ENCODE results near the gene BEND4. TPM values are rescaled to one million over a fixed set of nuclear protein-coding genes. Genes with fewer than 3 reads are reported as not detected.
"Not testable (repeated sequence)": the region's sequence is repeated elsewhere in the genome, so short reads cannot be mapped to it uniquely, and the experiment has no call there.

Gene BEND4
- total RNA-seq, 1 donor from 2014 or later = 0.32 TPM

DNA sequence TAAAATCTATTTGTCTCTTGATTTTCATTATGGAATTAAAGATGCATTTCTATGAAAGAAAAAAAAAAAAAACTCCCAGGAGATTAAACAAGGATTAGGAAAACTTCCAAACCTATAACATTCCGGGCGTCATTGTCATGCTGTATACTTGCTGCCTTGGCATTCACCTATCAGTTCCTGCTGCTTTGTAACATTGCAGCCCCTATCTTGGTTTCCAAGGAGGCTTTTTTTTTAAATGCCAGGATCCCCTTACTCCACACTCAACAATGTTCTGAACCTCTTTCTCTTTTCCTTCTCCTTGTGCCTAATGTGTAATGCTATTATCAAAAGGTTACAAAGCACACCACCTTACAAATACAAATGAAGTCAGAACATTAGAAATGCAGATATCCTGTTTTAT lies 20.5 kb upstream of the BEND4 start:
- H3K27ac Mint-ChIP-seq (ENCODE audit: unreplicated experiment) = no peak overlapping the region
- no peak overlapping the region for H3K4me3 Mint-ChIP-seq (ENCODE audit: unreplicated experiment)
- peaks cover 5% of the 10 kb centered on the region for H3K4me1 Mint-ChIP-seq (ENCODE audit: low read depth, unreplicated experiment)
- peaks cover 4% of the 10 kb centered on the region for H3K27me3 Mint-ChIP-seq (ENCODE audit: low read depth, unreplicated experiment)
- no peaks in the 10 kb centered on the region for H3K36me3 ChIP-seq (ENCODE audit: insufficient read depth, low read length)
- DNase-seq (ENCODE audit: low read depth) (no peak), FAIRE-seq (no peak)
- no peaks in the 10 kb centered on the region for H3K9me3 ChIP-seq (ENCODE audit: insufficient read depth, low read depth, low read length)
- no peaks in the 10 kb centered on the region for H3K36me3 Mint-ChIP-seq (ENCODE audit: low read depth, unreplicated experiment)
- peaks cover 10% of the 10 kb centered on the region for H3K9me3 Mint-ChIP-seq (ENCODE audit: unreplicated experiment)
- H3K4me3 ChIP-seq (ENCODE audit: insufficient read depth, low read depth, low read length) = no peak overlapping the region
- H2AFZ ChIP-seq (ENCODE audit: low read depth, low read length) = no peak overlapping the region
- no peak overlapping the region for H3K9ac ChIP-seq (ENCODE audit: low read length)
- no peak overlapping the region for H3K4me2 ChIP-seq (ENCODE audit: low read length)
- H4K20me1 ChIP-seq (ENCODE audit: insufficient read depth, low read length) = no peaks in the 10 kb centered on the region
- H3K4me1 ChIP-seq (ENCODE audit: insufficient read depth, low read length) = no peaks in the 10 kb centered on the region
- TF ChIP-seq, protein P1, sequence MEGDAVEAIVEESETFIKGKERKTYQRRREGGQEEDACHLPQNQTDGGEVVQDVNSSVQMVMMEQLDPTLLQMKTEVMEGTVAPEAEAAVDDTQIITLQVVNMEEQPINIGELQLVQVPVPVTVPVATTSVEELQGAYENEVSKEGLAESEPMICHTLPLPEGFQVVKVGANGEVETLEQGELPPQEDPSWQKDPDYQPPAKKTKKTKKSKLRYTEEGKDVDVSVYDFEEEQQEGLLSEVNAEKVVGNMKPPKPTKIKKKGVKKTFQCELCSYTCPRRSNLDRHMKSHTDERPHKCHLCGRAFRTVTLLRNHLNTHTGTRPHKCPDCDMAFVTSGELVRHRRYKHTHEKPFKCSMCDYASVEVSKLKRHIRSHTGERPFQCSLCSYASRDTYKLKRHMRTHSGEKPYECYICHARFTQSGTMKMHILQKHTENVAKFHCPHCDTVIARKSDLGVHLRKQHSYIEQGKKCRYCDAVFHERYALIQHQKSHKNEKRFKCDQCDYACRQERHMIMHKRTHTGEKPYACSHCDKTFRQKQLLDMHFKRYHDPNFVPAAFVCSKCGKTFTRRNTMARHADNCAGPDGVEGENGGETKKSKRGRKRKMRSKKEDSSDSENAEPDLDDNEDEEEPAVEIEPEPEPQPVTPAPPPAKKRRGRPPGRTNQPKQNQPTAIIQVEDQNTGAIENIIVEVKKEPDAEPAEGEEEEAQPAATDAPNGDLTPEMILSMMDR (IDR thresholded peaks at IDR 0.05; ENCODE audit: insufficient read depth, low read depth, low read length) = no peak
- TF ChIP-seq EZH2 (IDR thresholded peaks at IDR 0.05; ENCODE audit: insufficient read depth, low read length) = no peak
- H3K27me3 ChIP-seq (ENCODE audit: insufficient read depth, low read length) = no peaks in the 10 kb centered on the region
- no peak overlapping the region for H3K27ac ChIP-seq (ENCODE audit: low read depth, low read length)
- no peaks in the 10 kb centered on the region for H3K79me2 ChIP-seq (ENCODE audit: insufficient read depth, low read length)

DNA sequence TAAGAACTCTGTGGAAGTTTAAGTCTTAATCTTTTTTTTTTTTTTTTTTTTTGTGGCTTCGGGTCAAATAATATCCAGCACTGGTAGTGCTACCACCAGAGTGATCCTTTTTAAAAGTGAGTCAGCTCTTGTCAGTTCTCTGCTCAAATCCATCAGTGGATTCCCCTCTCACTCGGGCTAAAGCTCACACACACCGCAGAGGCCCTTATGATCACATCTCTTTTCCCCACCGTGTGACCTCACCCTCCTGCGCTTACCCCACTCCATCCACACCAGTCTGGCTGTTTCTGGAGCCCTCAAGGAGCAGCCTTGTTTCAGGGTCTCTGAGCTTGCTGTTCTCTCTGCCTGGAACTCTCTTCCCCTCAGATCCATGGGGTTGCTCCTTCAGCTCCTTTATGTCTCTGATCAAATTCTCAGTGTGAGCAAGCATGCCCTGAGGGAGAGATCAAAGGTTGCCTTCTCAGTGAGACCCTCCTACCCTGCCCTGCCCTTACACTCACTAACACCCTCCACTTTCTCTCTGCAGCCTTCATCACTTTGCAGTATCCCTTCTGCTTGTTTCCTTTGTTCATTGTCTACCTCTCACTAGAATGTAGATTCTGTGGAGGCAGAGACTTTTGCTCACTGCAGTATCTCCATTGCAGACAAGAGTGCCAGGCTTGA lies 19.8 kb upstream of the BEND4 start:
- Mint-ChIP-seq H3K4me3 (ENCODE audit: unreplicated experiment) (no peak overlapping the region), H3K27ac (ENCODE audit: unreplicated experiment) (no peak overlapping the region), H3K27me3 (ENCODE audit: low read depth, unreplicated experiment) (peaks cover 4% of the 10 kb centered on the region), H3K36me3 (ENCODE audit: low read depth, unreplicated experiment) (no peaks in the 10 kb centered on the region), H3K9me3 (ENCODE audit: unreplicated experiment) (peaks cover 7% of the 10 kb centered on the region), H3K4me1 (ENCODE audit: low read depth, unreplicated experiment) (peaks cover 5% of the 10 kb centered on the region)
- no peak for TF ChIP-seq EZH2 (IDR thresholded peaks at IDR 0.05; ENCODE audit: insufficient read depth, low read length)
- TF ChIP-seq, protein P1 (IDR thresholded peaks at IDR 0.05; ENCODE audit: insufficient read depth, low read depth, low read length) = no peak
- H3K27ac ChIP-seq (ENCODE audit: low read depth, low read length) = no peak overlapping the region
- H3K36me3 ChIP-seq (ENCODE audit: insufficient read depth, low read length) = no peaks in the 10 kb centered on the region
- no peaks in the 10 kb centered on the region for H4K20me1 ChIP-seq (ENCODE audit: insufficient read depth, low read length)
- H2AFZ ChIP-seq (ENCODE audit: low read depth, low read length) = no peak overlapping the region
- H3K9me3 ChIP-seq (ENCODE audit: insufficient read depth, low read depth, low read length) = no peaks in the 10 kb centered on the region
- no peaks in the 10 kb centered on the region for H3K4me1 ChIP-seq (ENCODE audit: insufficient read depth, low read length)
- H3K27me3 ChIP-seq (ENCODE audit: insufficient read depth, low read length) = no peaks in the 10 kb centered on the region
- no peak for DNase-seq (ENCODE audit: low read depth)
- no peak overlapping the region for H3K9ac ChIP-seq (ENCODE audit: low read length)
- H3K4me2 ChIP-seq (ENCODE audit: low read length) = no peak overlapping the region
- no peak overlapping the region for H3K4me3 ChIP-seq (ENCODE audit: insufficient read depth, low read depth, low read length)
- no peak for FAIRE-seq
- no peaks in the 10 kb centered on the region for H3K79me2 ChIP-seq (ENCODE audit: insufficient read depth, low read length)

DNA sequence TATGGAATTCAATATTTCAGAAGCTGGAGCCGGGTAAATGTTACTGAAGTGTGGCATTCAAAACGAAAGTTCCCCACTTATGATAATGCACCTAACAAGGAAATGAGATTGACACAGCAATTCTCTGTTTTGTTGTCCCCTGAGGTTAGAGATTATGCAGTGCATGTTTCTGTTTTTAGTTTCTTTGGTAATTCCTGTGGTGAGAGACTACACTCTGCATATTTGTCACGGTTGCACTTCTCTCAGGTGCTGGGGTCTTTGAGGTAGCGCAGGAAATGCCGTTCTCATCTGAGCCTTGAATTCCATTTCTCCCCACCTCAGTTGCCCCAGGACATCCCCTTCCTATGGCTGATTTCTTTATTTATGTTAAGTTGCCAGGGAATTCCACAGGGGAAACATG lies 15.3 kb upstream of the BEND4 start:
- H3K27ac Mint-ChIP-seq (ENCODE audit: unreplicated experiment) = no peak overlapping the region
- Histone ChIP-seq H2AFZ (ENCODE audit: low read depth, low read length) (no peak overlapping the region), H3K9ac (ENCODE audit: low read length) (no peak overlapping the region), H3K9me3 (ENCODE audit: insufficient read depth, low read depth, low read length) (no peaks in the 10 kb centered on the region), H3K27ac (ENCODE audit: low read depth, low read length) (no peak overlapping the region), H3K4me2 (ENCODE audit: low read length) (no peak overlapping the region), H3K36me3 (ENCODE audit: insufficient read depth, low read length) (no peaks in the 10 kb centered on the region), H4K20me1 (ENCODE audit: insufficient read depth, low read length) (no peaks in the 10 kb centered on the region), H3K27me3 (ENCODE audit: insufficient read depth, low read length) (no peaks in the 10 kb centered on the region), H3K4me1 (ENCODE audit: insufficient read depth, low read length) (no peaks in the 10 kb centered on the region), H3K4me3 (ENCODE audit: insufficient read depth, low read depth, low read length) (no peak overlapping the region), H3K79me2 (ENCODE audit: insufficient read depth, low read length) (no peaks in the 10 kb centered on the region)
- H3K27me3 Mint-ChIP-seq (ENCODE audit: low read depth, unreplicated experiment) = peaks cover 4% of the 10 kb centered on the region
- peaks cover 5% of the 10 kb centered on the region for H3K4me1 Mint-ChIP-seq (ENCODE audit: low read depth, unreplicated experiment)
- no peak overlapping the region for H3K4me3 Mint-ChIP-seq (ENCODE audit: unreplicated experiment)
- FAIRE-seq (no peak), DNase-seq (ENCODE audit: low read depth) (no peak)
- TF ChIP-seq EZH2 (IDR thresholded peaks at IDR 0.05; ENCODE audit: insufficient read depth, low read length) = no peak
- TF ChIP-seq, protein P1 (IDR thresholded peaks at IDR 0.05; ENCODE audit: insufficient read depth, low read depth, low read length) = no peak
- H3K9me3 Mint-ChIP-seq (ENCODE audit: unreplicated experiment) = peaks cover 7% of the 10 kb centered on the region
- no peaks in the 10 kb centered on the region for H3K36me3 Mint-ChIP-seq (ENCODE audit: low read depth, unreplicated experiment)

DNA sequence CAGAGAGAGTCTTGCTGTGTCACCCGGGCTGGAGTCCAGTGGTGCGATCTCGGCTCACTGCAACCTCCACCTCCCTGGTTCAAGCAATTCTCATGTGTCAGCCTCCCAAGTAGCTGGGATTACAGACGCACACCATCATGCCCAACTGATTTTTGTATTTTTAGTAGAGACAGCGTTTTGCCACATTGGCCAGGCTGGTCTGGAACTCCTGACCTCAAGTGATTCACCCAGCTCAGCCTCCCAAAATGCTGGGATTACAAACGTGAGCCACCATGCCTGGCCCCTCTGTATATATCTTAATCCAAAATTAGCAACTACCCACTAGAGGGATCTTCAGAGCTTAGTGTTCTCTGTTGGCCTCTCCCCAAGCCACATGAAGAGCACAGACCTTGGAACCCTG lies 13.7 kb upstream of the BEND4 start:
- not testable (repeated sequence) for H3K36me3 Mint-ChIP-seq (ENCODE audit: low read depth, unreplicated experiment); H3K27ac Mint-ChIP-seq (ENCODE audit: unreplicated experiment); H3K27me3 Mint-ChIP-seq (ENCODE audit: low read depth, unreplicated experiment); H3K4me2 ChIP-seq (ENCODE audit: low read length); DNase-seq (ENCODE audit: low read depth); H3K79me2 ChIP-seq (ENCODE audit: insufficient read depth, low read length); H3K4me3 ChIP-seq (ENCODE audit: insufficient read depth, low read depth, low read length); H3K9ac ChIP-seq (ENCODE audit: low read length); H3K4me1 Mint-ChIP-seq (ENCODE audit: low read depth, unreplicated experiment); H3K9me3 ChIP-seq (ENCODE audit: insufficient read depth, low read depth, low read length); H3K9me3 Mint-ChIP-seq (ENCODE audit: unreplicated experiment); H2AFZ ChIP-seq (ENCODE audit: low read depth, low read length); H3K27ac ChIP-seq (ENCODE audit: low read depth, low read length); H3K27me3 ChIP-seq (ENCODE audit: insufficient read depth, low read length); H3K4me1 ChIP-seq (ENCODE audit: insufficient read depth, low read length); H3K36me3 ChIP-seq (ENCODE audit: insufficient read depth, low read length); H4K20me1 ChIP-seq (ENCODE audit: insufficient read depth, low read length); H3K4me3 Mint-ChIP-seq (ENCODE audit: unreplicated experiment); FAIRE-seq
